Brain microvascular endothelial cell (primary cell): ENCODE measurements around the gene NCOA5.

Source experiments
- DNase-seq: peaks from one replicate; pipeline ENCODE4 v3.0.0-alpha.2; 2020
- H3K27ac ChIP-seq: fragments of 250-450 bp; sonication (Bioruptor Pico); 2 replicates; pipeline ENCODE4 v1.5.1; 2020; ENCODE audit warnings: mild to moderate bottlenecking, moderate library complexity
- H3K27me3 ChIP-seq: fragments of 250-450 bp; sonication (Bioruptor Pico); replicated peaks from 2 replicates; pipeline ENCODE4 v1.5.1; 2020; ENCODE audit warnings: mild to moderate bottlenecking
- H3K36me3 ChIP-seq: fragments of 250-450 bp; sonication (Bioruptor Pico); replicated peaks from 2 replicates; pipeline ENCODE4 v1.5.1; 2020; ENCODE audit warnings: mild to moderate bottlenecking
- H3K4me3 ChIP-seq: 2 replicates; pipeline ENCODE4 v1.5.1; 2011; ENCODE audit warnings: low read depth, mild to moderate bottlenecking, control low read depth, low read length, moderate library complexity
- in situ Hi-C: cut with HindIII; loops from 2 replicates; pipeline ENCODE4 v1.10.0; 2017; ENCODE audit warnings: low sequenced_read_pairs, low pct_ligation_motif_present
- TF ChIP-seq, protein P1 (sequence below): IDR thresholded peaks from 2 replicates; pipeline ENCODE4 v1.5.1; 2011; ENCODE audit warnings: low read depth, mild to moderate bottlenecking, moderate library complexity, low read length, control low read depth, inconsistent platforms; ENCODE audit errors: missing control alignments

The NCOA5 gene

DNA sequence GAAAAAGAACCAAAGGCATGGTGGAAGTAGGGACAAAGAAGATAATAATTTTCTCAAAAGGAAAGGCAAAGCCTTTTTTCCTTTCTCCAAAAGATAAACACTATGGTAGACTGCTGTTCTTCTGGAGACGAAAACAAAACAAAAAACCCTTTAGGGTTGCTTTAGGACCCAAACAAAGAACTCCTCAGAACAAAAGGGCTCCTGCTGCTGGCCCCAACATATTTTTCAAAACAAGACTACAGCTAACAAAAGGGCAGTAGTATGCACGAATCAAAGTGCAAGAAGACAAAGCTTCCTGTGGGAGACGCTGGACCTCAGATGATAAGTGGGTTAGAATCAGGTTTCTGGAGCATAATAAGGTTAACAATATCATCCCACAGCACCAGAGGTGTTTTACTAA, 15.8 kb downstream of the NCOA5 start:
- peaks cover 23% of the 10 kb centered on the region for H3K36me3 ChIP-seq
- TF ChIP-seq, protein P1, sequence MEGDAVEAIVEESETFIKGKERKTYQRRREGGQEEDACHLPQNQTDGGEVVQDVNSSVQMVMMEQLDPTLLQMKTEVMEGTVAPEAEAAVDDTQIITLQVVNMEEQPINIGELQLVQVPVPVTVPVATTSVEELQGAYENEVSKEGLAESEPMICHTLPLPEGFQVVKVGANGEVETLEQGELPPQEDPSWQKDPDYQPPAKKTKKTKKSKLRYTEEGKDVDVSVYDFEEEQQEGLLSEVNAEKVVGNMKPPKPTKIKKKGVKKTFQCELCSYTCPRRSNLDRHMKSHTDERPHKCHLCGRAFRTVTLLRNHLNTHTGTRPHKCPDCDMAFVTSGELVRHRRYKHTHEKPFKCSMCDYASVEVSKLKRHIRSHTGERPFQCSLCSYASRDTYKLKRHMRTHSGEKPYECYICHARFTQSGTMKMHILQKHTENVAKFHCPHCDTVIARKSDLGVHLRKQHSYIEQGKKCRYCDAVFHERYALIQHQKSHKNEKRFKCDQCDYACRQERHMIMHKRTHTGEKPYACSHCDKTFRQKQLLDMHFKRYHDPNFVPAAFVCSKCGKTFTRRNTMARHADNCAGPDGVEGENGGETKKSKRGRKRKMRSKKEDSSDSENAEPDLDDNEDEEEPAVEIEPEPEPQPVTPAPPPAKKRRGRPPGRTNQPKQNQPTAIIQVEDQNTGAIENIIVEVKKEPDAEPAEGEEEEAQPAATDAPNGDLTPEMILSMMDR = no peak
- no peak overlapping the region for H3K27ac ChIP-seq
- in situ Hi-C loops = no loop called here
- H3K4me3 ChIP-seq = no peak overlapping the region
- H3K27me3 ChIP-seq = no peaks in the 10 kb centered on the region
- no peak for DNase-seq

DNA sequence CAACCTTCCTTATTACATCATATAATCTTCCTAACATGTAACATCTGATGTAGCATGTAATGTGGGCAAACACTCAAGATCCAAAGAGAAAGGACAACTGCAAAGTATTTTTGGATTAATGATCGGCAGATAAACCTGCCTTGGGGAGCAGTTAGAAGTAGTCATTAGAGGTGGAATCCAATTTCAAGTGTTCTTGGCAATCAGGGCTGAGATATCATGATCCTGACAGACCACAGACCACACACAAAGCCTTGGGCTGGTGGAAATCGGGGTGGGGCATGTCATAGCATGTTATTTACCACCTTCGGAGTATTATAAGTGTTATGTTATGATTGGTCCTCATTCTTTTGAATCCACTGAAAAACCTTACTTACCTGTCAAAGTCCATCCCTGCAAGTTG, 16.3 kb downstream of the NCOA5 start:
- no peak for DNase-seq
- peaks cover 17% of the 10 kb centered on the region for H3K36me3 ChIP-seq
- in situ Hi-C loops = no loop called here
- no peak overlapping the region for H3K27ac ChIP-seq
- no peaks in the 10 kb centered on the region for H3K27me3 ChIP-seq
- TF ChIP-seq, protein P1 = no peak
- no peak overlapping the region for H3K4me3 ChIP-seq

DNA sequence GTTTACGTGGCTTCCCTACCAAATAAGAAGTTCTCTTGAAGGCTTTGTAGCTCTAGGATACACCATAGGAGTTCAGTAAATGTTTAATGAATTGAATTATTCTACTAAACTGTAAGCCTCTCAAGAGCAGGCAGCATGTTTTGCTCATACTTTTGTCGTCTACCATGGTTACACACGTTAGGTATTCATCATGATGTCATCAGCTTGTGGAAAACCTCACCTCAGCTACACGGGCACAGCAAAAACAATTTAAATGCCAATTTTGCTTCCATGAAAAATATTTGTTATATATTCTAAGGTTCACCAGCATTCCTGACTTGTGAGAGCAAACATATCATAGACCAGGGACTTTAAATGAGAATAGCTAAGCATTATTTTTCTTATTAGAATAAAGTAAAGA, 16.7 kb downstream of the NCOA5 start:
- DNase-seq = no peak
- TF ChIP-seq, protein P1 = no peak
- in situ Hi-C loops = no loop called here
- Histone ChIP-seq H3K27ac (no peak overlapping the region), H3K4me3 (no peak overlapping the region), H3K36me3 (peaks cover 13% of the 10 kb centered on the region), H3K27me3 (no peaks in the 10 kb centered on the region)

DNA sequence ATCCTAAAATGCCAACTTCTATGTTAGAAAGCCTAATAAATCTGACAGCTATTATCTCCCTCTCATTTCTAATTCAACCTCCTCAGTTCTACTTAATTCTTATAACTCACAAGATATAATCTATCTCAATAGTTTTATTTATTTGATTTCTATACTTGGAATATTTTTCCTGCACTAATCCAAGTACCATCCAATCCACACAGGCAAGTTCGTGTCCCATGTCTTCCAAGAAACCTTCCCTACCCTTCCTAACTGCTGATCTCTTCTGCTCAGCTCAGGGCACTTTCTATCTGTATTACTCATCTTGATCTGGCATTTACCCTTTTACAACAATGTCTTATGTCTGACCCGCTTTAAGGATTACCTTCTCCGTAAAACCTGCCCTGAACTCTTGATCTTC, 18.2 kb downstream of the NCOA5 start:
- Histone ChIP-seq H3K36me3 (peaks cover 18% of the 10 kb centered on the region), H3K4me3 (no peak overlapping the region), H3K27ac (no peak overlapping the region), H3K27me3 (no peaks in the 10 kb centered on the region)
- TF ChIP-seq, protein P1 = no peak
- in situ Hi-C loops = no loop called here
- no peak for DNase-seq

DNA sequence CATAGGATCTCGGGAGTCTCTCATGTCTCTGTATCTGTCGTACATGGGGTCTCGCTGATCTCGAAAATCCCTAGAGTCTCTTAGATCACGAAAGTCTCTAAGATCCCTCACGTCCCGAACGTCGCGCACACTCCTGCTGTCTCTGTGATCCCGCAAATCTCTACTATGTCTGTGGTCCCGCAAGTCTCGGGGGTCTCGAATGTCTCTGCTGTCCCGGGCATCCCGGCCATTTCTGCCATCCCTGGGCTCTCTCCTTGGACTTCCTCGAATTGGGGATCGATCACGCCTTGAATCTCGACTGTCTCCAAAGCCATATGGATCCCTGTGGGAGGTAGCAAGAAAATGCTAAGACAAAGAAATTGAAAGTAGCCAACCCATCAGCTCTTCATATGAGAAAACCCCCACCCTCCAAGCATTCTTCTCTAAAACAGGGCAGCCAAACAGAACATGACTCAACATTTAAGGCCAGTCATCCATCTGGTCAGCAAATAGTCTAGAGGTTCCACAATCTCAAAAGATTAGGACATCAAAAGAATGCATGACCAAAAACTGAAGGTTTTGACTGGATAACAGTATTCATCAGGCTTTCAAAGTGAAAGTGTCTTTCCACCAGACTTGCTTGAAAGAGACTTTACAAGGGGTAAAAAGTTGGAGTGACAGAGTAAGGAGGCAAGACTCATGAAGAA, 19.4 kb downstream of the NCOA5 start:
- in situ Hi-C loops = no loop called here
- peak; percentile 88 for DNase-seq
- TF ChIP-seq, protein P1 = no peak
- Histone ChIP-seq H3K27ac (peak overlapping the region; percentile 21), H3K27me3 (no peaks in the 10 kb centered on the region), H3K4me3 (no peak overlapping the region), H3K36me3 (peaks cover 30% of the 10 kb centered on the region)

DNA sequence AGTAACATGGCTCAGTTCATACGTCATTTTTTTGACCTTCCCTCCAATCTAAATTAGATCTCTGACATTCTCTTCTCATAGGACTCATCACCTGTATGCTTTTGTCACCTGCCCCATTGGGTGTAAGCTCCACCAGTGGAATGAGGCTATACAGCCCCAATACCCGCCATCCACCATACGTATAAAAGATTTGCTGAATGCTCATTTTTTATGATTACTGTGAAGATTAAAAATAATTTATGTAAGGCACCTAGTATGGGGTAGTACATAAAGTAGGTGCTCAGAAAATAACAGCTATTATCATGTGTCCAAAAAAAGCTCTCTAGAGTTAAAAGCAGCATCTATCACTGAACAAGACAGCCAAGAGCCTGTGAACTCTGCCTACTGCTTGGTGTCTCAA, 24.1 kb downstream of the NCOA5 start:
- peaks cover 65% of the 10 kb centered on the region for H3K36me3 ChIP-seq
- in situ Hi-C loops = no loop called here
- no peak for DNase-seq

More for the DNA sequence above, 24.1 kb downstream of the NCOA5 start:
- H3K4me3 ChIP-seq = no peak overlapping the region
- TF ChIP-seq, protein P1 = no peak
- H3K27ac ChIP-seq = no peak overlapping the region
- no peaks in the 10 kb centered on the region for H3K27me3 ChIP-seq
